BJ (cell line): Measurements from ENCODE around the gene STAT5B. TPM values are rescaled to one million over a fixed set of nuclear protein-coding genes. Genes with fewer than 3 reads are reported as not detected.
"Not testable (repeated sequence)": the region's sequence is repeated elsewhere in the genome, so short reads cannot be mapped to it uniquely, and the experiment has no call there.

ENCODE experiments used
- CTCF ChIA-PET: fragments of 350-600 bp; formaldehyde crosslinking; extraction: SDS; loops from one replicate; lab custom pipeline; 2021; ENCODE audit warnings: antibody characterized with exemption, inconsistent platforms; lab: Yijun Ruan, JAX
- POLR2A ChIA-PET: fragments of 300-600 bp; sonication (Branson Sonifier 250); formaldehyde crosslinking; extraction: SDS; loops from one replicate; lab custom pipeline; 2021; ENCODE audit warnings: antibody characterized with exemption; lab: Charles Lee
- DNase-seq: peaks from one replicate; pipeline ENCODE4 v3.0.0-alpha.2; 2011; ENCODE audit warnings: low read depth
- H3K27me3 ChIP-seq: 2 replicates; pipeline ENCODE4 v1.6.0; 2011; ENCODE audit warnings: low read length; ENCODE audit not compliant: control insufficient read depth, insufficient read depth
- H3K36me3 ChIP-seq: 2 replicates; pipeline ENCODE4 v1.5.1; 2011; ENCODE audit warnings: low read length; ENCODE audit not compliant: control insufficient read depth, insufficient read depth
- H3K4me3 ChIP-seq: 2 replicates; pipeline ENCODE4 v1.5.1; 2011; ENCODE audit warnings: low read depth, mild to moderate bottlenecking, control low read depth, low read length
- polyA plus RNA-seq: library from polyadenylated mRNA; depleted of rRNA; stranded (reverse); fragments of >200 nt; gene quantifications from 2 replicates; pipeline ENCODE4 v1.2.3, GENCODE V29; 2011
- TF ChIP-seq, protein P1 (sequence below): IDR thresholded peaks from 2 replicates; pipeline ENCODE4 v1.5.1; 2011; ENCODE audit warnings: low read depth, mild to moderate bottlenecking, control low read depth, inconsistent platforms, low read length, moderate library complexity; ENCODE audit not compliant: insufficient read depth

Gene STAT5B
- polyA plus RNA-seq, 1 experiment: 37.2 TPM

DNA sequence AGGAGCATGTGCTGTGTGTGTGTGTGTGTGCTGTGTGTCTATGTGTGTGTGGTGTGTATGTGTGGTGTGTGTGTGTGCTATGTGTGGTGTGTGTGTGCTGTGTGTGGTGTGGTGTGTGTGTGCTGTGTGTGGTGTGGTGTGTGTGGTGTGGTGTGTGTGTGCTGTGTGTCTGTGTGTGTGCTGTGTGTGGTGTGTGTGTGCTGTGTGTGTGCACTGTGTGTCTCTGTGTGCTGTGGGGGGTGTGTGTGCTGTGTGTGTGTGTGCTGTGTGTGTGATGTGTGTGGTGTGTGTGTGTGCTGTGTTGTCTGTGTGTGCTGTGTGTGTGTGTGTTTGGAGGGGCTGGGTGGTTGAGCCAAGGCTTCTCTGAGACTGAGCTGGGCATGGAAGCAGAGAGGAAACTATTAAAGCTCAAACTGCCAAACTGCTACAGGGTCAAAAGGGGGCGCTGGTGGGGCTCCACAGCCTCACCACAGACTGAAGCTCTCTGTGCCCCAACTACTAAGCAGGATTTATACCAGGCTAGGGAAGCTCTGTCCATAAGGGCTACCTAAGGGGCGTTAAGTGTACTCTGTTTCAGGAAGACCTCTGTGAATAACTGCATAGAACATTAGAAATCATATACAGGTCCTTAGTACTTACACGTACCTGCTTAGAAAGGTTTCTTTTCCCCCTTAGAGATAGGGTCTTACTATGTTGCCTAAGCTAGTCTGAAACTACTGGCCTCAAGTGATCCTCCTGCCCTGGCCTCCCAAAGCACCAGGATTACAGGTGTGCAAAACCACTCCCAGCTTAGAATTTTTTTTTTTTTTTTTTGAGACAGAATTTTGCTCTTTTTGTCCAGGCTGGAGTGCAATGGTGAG, 54.1 kb downstream of the STAT5B start:
- Histone ChIP-seq H3K4me3 (no peak overlapping the region), H3K36me3 (peaks cover 14% of the 10 kb centered on the region), H3K27me3 (no peaks in the 10 kb centered on the region)
- no peak for DNase-seq
- ChIA-PET POLR2A (interaction anchor here (0.6 kb wide), 1 partner anchor 186 kb away, joined by 11 read pairs; no protein-coding TSS in a partner anchor), CTCF (interaction anchor here (0.6 to 3.1 kb wide), 27 partner anchors 9 to 436 kb away, joined by 3 to 29 read pairs (median 4); partner anchors contain the start of gene GHDC)
- TF ChIP-seq, protein P1, sequence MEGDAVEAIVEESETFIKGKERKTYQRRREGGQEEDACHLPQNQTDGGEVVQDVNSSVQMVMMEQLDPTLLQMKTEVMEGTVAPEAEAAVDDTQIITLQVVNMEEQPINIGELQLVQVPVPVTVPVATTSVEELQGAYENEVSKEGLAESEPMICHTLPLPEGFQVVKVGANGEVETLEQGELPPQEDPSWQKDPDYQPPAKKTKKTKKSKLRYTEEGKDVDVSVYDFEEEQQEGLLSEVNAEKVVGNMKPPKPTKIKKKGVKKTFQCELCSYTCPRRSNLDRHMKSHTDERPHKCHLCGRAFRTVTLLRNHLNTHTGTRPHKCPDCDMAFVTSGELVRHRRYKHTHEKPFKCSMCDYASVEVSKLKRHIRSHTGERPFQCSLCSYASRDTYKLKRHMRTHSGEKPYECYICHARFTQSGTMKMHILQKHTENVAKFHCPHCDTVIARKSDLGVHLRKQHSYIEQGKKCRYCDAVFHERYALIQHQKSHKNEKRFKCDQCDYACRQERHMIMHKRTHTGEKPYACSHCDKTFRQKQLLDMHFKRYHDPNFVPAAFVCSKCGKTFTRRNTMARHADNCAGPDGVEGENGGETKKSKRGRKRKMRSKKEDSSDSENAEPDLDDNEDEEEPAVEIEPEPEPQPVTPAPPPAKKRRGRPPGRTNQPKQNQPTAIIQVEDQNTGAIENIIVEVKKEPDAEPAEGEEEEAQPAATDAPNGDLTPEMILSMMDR: peak; percentile 77

DNA sequence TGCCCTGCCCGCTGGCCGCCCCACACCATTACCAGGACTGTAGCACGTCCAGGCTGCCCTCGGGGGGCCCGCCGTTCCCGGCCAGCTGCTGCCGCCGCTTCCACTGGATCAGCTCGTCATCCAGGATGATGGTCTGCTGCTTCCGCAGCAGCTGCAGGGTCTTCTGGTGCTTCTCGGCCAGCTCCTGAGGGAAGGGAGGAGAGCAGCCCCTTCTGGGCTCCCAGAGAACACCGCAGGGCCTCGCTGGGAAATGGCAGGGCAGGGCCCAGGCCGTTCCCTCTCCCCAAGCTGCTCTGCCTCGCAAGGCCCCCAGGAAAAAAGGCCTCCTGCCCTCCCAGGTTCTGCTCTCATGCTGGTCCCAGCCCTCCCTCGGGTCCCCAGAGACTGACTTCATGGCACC, 56.9 kb downstream of the STAT5B start:
- H3K27me3 ChIP-seq, H3K4me3 ChIP-seq, DNase-seq, CTCF ChIA-PET, POLR2A ChIA-PET: not testable (repeated sequence)
- H3K36me3 ChIP-seq: peaks cover 16% of the 10 kb centered on the region

DNA sequence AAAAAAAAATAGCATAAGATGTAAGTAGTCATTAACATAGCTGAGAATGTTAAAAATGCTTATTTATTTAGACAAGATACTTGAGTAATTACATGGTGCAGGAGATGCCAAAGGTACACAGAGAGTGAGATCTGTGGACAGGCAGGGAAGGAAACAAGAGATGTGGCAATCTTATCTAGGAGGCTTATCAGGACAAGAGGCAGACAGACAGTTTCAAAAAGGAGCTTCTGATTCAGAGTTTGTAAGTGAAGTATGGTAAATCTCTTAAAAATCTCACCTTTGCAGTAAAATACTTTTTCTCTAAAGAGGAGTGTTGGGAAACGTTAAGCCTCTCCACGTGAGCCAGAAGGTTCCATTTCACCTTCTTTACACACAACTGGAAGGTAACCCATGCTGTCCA, 62.0 kb downstream of the STAT5B start:
- CTCF ChIA-PET: interaction anchor here (1.0 to 4.7 kb wide), 2 partner anchors 9 to 24 kb away, joined by 3 to 29 read pairs; no protein-coding TSS in a partner anchor
- no peak for DNase-seq
- Histone ChIP-seq H3K36me3 (peaks cover 11% of the 10 kb centered on the region), H3K4me3 (no peak overlapping the region), H3K27me3 (no peaks in the 10 kb centered on the region)
- POLR2A ChIA-PET: no interaction called here
- TF ChIP-seq, protein P1: no peak

DNA sequence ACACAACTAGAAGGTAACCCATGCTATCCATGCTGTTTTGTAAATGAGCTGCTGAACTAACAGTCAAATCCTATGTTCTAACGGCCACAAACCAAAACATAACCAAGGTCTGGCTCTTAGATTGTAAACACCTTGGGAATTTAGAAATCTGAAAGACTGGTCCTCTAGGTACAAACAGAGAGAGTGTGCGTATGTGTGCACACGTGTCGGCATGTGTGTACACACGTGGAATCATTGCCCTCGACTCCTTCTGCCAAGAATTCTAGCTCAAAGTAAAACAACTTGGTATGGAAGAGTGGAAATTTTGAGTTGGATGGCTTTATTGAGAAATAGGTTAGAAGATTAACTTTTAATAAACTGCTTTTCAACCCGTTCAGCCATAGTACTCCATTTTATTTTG, 63.8 kb downstream of the STAT5B start:
- POLR2A ChIA-PET: no interaction called here
- CTCF ChIA-PET: interaction anchor here (4.7 kb wide), 1 partner anchor 11 kb away, joined by 29 read pairs; no protein-coding TSS in a partner anchor
- TF ChIP-seq, protein P1: no peak
- no peaks in the 10 kb centered on the region for H3K27me3 ChIP-seq
- H3K36me3 ChIP-seq: peaks cover 9% of the 10 kb centered on the region
- DNase-seq: no peak
- no peak overlapping the region for H3K4me3 ChIP-seq

DNA sequence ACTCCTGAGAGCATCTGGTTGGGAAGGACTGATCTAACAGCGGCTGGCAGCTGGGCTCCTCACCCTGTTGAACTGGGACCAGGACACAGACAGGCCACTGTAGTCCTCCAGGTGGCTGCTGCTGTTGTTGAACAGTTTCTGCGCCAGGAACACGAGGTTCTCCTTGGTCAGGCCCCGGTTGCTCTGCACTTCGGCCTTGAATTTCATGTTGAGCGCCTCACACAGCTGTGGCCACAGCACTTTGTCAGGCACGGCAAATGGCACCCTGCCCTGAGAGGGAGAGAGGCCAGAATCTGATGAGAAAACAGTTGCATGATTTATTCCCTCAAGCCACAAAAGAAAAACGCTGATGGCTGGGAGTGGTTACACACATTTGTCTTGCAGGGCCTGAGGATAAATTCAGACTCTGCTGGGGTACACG, 64.3 kb downstream of the STAT5B start:
- CTCF ChIA-PET: interaction anchor here (0.6 to 4.7 kb wide), 2 partner anchors 11 to 17 kb away, joined by 4 to 29 read pairs; no protein-coding TSS in a partner anchor
- H3K4me3 ChIP-seq, POLR2A ChIA-PET, H3K36me3 ChIP-seq, DNase-seq, H3K27me3 ChIP-seq: not testable (repeated sequence)

DNA sequence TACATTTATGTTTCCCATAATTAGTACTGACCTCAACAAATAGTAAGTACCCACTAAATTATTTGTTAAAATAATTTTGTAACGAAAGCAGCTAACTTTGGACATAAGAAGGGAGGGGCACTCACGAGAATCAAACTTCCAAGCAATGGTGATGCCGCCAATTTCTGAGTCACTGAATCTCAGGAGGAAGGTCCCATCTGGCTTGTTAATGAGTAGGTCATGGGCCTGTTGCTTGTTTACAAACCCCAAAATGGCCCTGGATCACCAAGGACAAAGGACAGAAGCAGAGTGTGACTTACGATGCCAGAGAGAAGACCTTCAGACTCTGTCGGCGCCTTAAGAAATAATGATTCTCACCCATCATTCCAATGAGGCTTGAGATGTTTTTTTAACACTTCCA, 66.1 kb downstream of the STAT5B start:
- DNase-seq: no peak
- CTCF ChIA-PET: no interaction called here
- Histone ChIP-seq H3K4me3 (no peak overlapping the region), H3K27me3 (no peaks in the 10 kb centered on the region), H3K36me3 (peaks cover 10% of the 10 kb centered on the region)
- POLR2A ChIA-PET: no interaction called here
- TF ChIP-seq, protein P1: no peak

DNA sequence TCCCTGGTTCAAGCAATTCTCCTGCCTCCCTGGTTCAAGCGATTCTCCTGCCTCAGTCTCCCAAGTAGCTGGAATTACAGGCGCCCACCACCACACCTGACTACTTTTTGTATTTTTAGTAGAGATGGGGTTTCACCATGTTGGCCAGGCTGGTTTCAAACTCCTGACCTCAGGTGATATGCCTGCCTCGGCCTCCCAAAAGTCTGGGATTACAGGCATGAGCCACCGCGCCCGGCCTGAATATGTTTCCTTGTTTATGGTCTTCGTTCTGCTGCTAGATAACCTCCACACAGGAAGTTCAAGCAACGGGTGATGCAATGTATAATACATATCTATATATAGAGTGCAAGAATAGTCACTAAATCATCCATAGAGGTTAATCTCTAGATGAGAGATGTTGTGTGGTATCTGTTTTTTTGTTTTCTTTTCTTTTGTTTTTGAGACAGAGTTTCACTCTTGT, 70.0 kb downstream of the STAT5B start:
- POLR2A ChIA-PET, DNase-seq, H3K27me3 ChIP-seq, H3K4me3 ChIP-seq: not testable (repeated sequence)
- H3K36me3 ChIP-seq: peaks cover 19% of the 10 kb centered on the region
- CTCF ChIA-PET: interaction anchor here (1.6 kb wide), 1 partner anchor 10 kb away, joined by 4 read pairs; no protein-coding TSS in a partner anchor
